ENCODE measurements around the gene DOCK8.

DNA sequence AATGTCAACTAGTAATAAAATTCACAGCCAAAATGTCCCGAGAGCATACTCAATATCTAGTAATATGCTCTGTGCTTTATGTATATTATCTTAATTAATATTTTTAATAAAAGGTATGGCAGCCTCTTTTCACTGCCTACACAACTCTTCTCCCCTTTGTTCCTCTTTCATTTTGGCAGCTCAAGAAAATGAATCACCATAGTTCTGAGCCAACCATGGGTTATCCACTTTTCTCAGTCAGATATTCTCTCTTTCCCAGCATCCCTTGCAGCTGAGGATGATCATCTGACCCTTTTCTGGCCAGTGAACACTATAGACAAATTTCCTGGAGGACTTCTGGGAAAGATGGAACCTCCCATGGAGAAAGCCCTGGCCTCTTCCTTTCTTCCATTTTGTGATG, 8.2 kb upstream of the DOCK8 start:
- TF ChIP-seq CTCF (conservative IDR thresholded peaks at IDR 0.05): no peak
- no peak for TF ChIP-seq EZH2 (IDR thresholded peaks at IDR 0.05; ENCODE audit: low read depth)

Measured in PC-9 (cell line).